Omental fat pad (tissue), 4 donors: Measurements from ENCODE around the gene CDH26. TPM values are rescaled to one million over a fixed set of nuclear protein-coding genes. Genes with fewer than 3 reads are reported as not detected.

Experiments
- ATAC-seq: fragments of 150-250 bp; one replicate; pipeline ENCODE4 v1.9.1; 2016; ENCODE audit warnings: mild to moderate bottlenecking, moderate library complexity; ENCODE audit not compliant: low FRiP score
- DNase-seq: peaks from one replicate; pipeline ENCODE4 v3.0.0-alpha.2; 2019; ENCODE audit warnings: low spot score
- total RNA-seq, 4 donors: library from RNA; depleted of rRNA; stranded (reverse); fragments of >200 nt; gene quantifications; one replicate each; pipeline ENCODE4 v1.1.0, GENCODE V29; 2016
- TF ChIP-seq, protein P1 (sequence below), 3 donors: fragments of 450-650 bp; IDR thresholded peaks; one replicate each; pipeline ENCODE4 v1.5.1; 2016 to 2017; ENCODE audit warnings: antibody characterized with exemption in 3 of 3, mild to moderate bottlenecking in 3 of 3, moderate library complexity in 2 of 3

Gene CDH26
- total RNA-seq, 4 donors from 2014 or later = 0.60 to 4.1 (median 1.6) TPM

DNA sequence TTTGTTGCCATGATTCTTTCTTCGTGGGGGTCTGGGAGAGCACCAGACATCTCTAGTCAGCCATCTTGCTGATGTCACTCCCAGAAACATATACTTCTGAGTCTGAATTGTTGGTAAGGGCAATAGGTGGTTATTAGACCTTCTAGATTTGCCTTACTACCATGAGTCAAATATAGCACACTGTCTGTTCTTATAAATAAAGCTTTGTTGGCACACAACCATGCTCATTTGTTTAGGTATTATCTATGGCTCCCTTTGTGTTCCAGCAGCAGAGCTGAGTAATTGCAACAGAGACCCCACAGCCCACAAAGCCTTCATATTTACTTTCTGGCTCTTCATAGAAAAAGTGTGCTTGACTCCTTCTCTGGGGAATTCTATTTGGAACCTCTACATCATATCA is 62.9 kb downstream of the CDH26 start:
- TF ChIP-seq, protein P1, sequence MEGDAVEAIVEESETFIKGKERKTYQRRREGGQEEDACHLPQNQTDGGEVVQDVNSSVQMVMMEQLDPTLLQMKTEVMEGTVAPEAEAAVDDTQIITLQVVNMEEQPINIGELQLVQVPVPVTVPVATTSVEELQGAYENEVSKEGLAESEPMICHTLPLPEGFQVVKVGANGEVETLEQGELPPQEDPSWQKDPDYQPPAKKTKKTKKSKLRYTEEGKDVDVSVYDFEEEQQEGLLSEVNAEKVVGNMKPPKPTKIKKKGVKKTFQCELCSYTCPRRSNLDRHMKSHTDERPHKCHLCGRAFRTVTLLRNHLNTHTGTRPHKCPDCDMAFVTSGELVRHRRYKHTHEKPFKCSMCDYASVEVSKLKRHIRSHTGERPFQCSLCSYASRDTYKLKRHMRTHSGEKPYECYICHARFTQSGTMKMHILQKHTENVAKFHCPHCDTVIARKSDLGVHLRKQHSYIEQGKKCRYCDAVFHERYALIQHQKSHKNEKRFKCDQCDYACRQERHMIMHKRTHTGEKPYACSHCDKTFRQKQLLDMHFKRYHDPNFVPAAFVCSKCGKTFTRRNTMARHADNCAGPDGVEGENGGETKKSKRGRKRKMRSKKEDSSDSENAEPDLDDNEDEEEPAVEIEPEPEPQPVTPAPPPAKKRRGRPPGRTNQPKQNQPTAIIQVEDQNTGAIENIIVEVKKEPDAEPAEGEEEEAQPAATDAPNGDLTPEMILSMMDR (IDR thresholded peaks at IDR 0.05) = no peak
- DNase-seq = no peak
- ATAC-seq = no peak

GRCh38 chr20:60022849-60023248 is 64.6 kb downstream of the CDH26 start:
- ATAC-seq (no peak), DNase-seq (no peak)
- TF ChIP-seq, protein P1 (IDR thresholded peaks at IDR 0.05) = no peak

DNA sequence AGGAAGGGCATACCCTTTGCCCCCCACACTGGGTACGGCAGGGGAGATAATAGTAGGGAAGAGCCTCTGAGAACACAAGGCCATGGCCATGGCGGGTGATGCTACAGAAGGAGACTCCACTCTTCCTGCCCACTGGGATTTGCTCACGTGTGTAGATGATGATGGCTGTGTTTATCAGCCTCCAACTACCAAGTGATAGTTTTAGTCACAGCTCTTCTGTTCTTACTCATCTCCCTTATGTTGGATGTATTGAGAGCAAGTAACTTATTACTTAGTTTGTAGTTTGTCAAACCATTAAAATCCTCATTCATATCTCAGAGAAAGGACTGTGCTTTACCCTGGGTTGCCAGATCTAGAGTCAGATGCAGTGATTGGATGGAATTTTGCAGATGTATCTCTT is 66.0 kb downstream of the CDH26 start:
- ATAC-seq (no peak), DNase-seq (no peak)
- TF ChIP-seq, protein P1 (IDR thresholded peaks at IDR 0.05) = no peak

DNA sequence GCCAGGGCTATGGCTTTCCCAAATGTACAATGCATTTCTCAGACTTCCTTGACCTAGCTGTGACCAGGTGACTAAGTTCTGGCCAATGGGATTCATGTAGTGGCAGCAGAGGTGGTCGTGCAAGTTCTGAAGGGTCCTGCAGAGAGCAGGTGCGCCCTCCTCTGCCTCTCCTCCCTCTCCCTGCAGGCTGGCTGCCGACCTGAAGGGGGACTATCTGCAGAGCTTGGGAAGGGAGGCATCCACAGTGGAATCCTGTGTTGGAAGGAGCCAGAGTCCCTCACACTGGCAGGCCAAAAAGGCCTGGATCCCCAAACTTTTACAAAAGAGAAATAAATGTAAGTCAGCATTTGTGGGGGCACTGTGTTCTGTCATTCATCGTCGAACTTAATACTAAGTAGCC is 66.6 kb downstream of the CDH26 start:
- ATAC-seq (no peak), DNase-seq (no peak)
- TF ChIP-seq, protein P1 (IDR thresholded peaks at IDR 0.05) = no peak

DNA sequence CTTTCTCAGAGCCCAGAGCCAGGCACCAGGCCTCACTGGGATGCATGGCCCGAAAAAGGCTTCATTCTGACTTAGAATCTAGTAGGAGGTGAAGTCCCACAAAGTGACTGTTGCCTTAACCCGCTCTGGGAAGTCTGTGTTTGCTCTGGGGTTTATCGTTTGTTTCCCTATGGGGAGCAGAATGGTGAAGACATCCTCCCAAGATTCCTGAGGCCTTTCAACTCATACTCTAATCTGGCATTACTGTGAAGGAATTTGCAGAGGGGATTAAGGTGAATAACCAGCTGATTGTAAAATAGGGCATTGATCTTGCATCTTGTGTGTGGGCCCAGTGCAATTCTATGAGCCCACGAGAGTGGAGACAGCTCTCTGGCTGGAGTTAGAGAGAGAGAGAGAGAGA is 67.8 kb downstream of the CDH26 start:
- ATAC-seq (no peak), DNase-seq (no peak)
- TF ChIP-seq, protein P1 (IDR thresholded peaks at IDR 0.05) = no peak

- no peak for ATAC-seq
- no peak for DNase-seq
- TF ChIP-seq, protein P1 (IDR thresholded peaks at IDR 0.05) = no peak
Measured at GRCh38 chr20:60030471-60030870, 72.2 kb downstream of the CDH26 start.

GRCh38 chr20:60031107-60031506 is 72.9 kb downstream of the CDH26 start:
- ATAC-seq (no peak), DNase-seq (no peak)
- TF ChIP-seq, protein P1 (IDR thresholded peaks at IDR 0.05) = no peak
